GM12891 (cell line): ENCODE measurements around the gene RNF157.
"Not testable (repeated sequence)": the region's sequence is repeated elsewhere in the genome, so short reads cannot be mapped to it uniquely, and the experiment has no call there.

Experiments
- DNase-seq: peaks from one replicate; pipeline ENCODE4 v3.0.0; 2011; ENCODE audit warnings: low spot score; ENCODE audit not compliant: insufficient read length
- FAIRE-seq: peaks from 2 replicates; lab custom pipeline; 2011; peaks lifted over from hg19 to GRCh38; lab: Jason Lieb, UNC
- PAX5 ChIP-seq: IDR thresholded peaks from 2 replicates; pipeline ENCODE4 v1.6.1; 2011; ENCODE audit warnings: low read length, moderate library complexity, mild to moderate bottlenecking; ENCODE audit not compliant: insufficient read depth, severe bottlenecking
- POLR2A ChIP-seq: IDR thresholded peaks from 2 replicates; pipeline ENCODE4 v1.6.1; 2011; ENCODE audit warnings: low read depth, low read length, control low read depth
- POLR2AphosphoS5 ChIP-seq: IDR thresholded peaks from 2 replicates; pipeline ENCODE4 v1.6.1; 2011; ENCODE audit warnings: low read depth, low read length, control low read depth
- POU2F2 ChIP-seq: IDR thresholded peaks from 2 replicates; pipeline ENCODE4 v1.6.1; 2011; ENCODE audit warnings: low read depth, mild to moderate bottlenecking, control low read depth, low read length, moderate library complexity
- SPI1 ChIP-seq: IDR thresholded peaks from 2 replicates; pipeline ENCODE4 v1.6.1; 2011; ENCODE audit warnings: low read depth, low read length, control low read depth
- TAF1 ChIP-seq: IDR thresholded peaks from 2 replicates; pipeline ENCODE4 v1.6.1; 2011; ENCODE audit warnings: low read depth, low read length, control low read depth

RNF157 gene

DNA sequence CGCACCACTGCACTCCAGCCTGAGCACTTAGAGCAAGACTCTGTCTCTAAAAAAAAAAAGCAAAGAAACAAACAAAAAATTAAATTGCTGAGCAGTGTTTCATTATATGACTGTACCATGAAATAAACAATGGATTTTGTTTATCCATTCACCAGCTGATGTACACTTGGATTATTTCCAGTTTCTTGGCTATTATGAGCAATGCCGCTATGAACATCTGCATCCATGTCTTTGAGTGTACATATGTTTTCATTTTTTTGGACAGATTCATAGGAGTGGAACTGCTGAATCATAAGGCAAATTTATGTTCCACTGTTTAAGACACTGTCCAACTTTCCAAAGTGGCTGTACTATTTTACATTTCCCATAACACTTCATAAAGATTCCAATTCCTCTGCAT lies 8.0 kb downstream of the RNF157 start:
- DNase-seq (no peak), FAIRE-seq (no peak)
- no peak for TF ChIP-seq PAX5
- no peak for TF ChIP-seq POLR2A
- no peak for TF ChIP-seq POLR2AphosphoS5
- no peak for TF ChIP-seq TAF1
- TF ChIP-seq POU2F2: no peak

DNA sequence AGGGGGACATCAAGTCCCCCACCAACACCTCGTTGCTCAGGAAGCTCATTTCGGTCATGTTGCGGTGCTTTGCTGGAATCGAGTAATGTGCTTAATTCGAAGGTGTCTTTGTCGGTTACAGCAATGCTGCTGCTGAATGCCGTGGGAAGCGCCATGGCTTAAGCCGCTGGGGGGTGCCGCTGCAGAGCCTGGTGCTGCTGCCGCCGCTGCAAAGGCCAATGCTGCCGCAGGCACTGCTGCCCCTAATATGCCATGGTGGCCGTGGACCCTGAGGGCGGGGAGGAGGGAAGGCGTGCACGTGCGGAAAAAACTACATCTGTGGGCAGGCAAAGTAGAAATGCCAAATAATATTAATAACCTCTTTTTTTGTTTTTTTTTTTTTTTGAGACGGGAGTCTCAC lies 13.5 kb downstream of the RNF157 start:
- not testable (repeated sequence) for FAIRE-seq

GRCh38 chr17:76225373-76226086 lies 14.8 kb downstream of the RNF157 start:
- not testable (repeated sequence) for DNase-seq, FAIRE-seq

More for the DNA sequence above, 13.5 kb downstream of the RNF157 start:
- DNase-seq: not testable (repeated sequence)

- FAIRE-seq: no peak
- no peak for TF ChIP-seq PAX5
- TF ChIP-seq POU2F2: no peak
- TF ChIP-seq TAF1: no peak
- no peak for TF ChIP-seq POLR2AphosphoS5
- TF ChIP-seq POLR2A: no peak
- TF ChIP-seq SPI1: no peak
Measured at GRCh38 chr17:76223802-76224201, 16.5 kb downstream of the RNF157 start.

DNA sequence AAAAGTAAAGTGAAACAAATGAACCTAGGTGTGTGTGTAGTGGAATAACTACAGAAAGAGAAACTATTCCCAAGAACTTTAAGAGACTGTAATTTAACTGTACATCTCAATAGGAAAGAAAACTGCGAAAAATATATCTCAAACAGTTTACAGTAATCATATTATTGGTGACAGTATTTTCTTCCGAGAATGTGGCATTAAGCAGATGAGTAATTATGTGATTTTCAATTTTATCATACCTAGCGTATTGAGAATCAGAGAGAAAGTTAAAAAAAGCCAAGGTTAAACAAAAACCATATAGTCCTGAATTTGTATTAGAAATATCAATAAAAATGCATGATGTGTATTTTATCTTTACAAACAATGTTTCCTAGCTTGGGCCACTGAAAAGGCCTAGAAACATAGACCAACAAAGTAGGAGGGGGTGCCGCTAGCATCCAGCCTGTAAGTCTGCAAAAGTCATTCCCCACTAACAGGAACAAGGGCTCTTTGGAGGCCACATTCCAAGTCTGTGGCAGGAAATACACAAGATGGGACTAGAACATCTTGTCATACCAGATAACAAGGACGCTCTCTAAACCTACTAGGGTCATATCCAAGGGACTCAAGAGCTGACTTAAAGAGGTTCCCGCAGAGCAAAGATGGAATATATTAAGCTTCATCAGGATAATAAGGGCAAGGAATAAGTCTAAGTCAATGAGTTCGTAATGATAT lies 20.5 kb downstream of the RNF157 start:
- no peak for TF ChIP-seq PAX5
- FAIRE-seq (no peak), DNase-seq (no peak)

More at GRCh38 chr17:76223802-76224201, 16.5 kb downstream of the RNF157 start:
- no peak for DNase-seq

- no peak for TF ChIP-seq POU2F2
- no peak for TF ChIP-seq PAX5
- TF ChIP-seq TAF1: no peak
- no peak for TF ChIP-seq SPI1
- TF ChIP-seq POLR2A: no peak
- no peak for TF ChIP-seq POLR2AphosphoS5
- FAIRE-seq (no peak), DNase-seq (no peak)
Measured at GRCh38 chr17:76217081-76217480, 23.2 kb downstream of the RNF157 start.

DNA sequence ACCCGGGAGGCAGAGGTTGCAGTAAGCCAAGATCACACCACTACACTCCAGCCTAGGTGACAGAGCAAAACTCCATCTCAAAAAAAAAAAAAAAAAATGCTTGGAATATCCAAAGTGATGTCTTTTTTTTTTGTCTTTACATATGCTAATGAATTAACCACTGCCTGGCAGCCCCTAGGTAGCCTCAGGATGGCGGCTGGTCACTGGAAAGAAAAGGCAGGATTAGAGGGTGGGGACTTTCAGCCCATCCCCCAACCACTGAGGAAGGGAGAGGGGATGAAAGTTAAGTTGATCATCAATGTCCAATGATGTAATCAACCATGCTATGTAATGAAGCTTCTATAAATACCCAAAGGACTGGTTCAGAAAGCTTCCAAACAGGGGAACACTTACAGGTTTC lies 26.8 kb downstream of the RNF157 start:
- no peak for FAIRE-seq

GRCh38 chr17:76208120-76208519 lies 32.2 kb downstream of the RNF157 start:
- no peak for DNase-seq
- peak; percentile 78 for FAIRE-seq
- TF ChIP-seq TAF1: no peak
- 0 out of 2 replicates have a peak, but pooled peaks have one; percentile 2 for TF ChIP-seq SPI1

More for the DNA sequence above, 26.8 kb downstream of the RNF157 start:
- TF ChIP-seq POU2F2 (no peak), POLR2A (no peak), POLR2AphosphoS5 (no peak), SPI1 (no peak), PAX5 (no peak), TAF1 (no peak)
- no peak for DNase-seq

GRCh38 chr17:76207275-76208059 lies 32.8 kb downstream of the RNF157 start:
- DNase-seq (no peak), FAIRE-seq (peak; percentile 13)
- TF ChIP-seq POLR2AphosphoS5 (no peak), PAX5 (no peak), TAF1 (no peak), POLR2A (no peak), SPI1 (no peak), POU2F2 (no peak)

DNA sequence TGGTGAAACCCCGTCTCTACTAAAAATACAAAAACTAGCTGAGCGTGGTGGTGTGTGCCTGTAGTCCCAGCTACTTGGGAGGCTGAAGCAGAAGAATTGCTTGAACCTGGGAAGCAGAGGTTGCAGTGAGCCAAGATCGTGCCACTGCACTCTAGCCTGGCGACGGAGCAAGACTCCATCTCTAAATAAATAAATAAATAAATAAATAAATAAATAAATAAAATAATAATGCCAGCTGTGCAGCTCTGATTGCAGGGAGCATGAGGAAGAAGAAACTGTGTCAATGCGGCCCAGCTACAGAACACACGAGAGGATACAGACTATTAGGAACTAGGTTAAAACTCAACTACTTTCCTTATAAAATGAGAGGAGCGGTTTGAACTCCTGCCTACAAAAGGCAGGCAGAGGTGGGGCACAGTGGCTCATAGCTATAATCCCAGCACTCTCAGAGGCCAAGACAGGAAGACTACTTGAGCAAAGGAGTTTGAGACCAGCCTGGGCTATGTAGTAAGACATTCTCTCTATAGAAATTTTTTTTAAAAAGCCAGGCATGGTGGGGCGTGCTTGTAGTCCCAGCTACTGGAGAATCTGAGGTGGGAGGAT lies 34.6 kb downstream of the RNF157 start:
- DNase-seq, FAIRE-seq: not testable (repeated sequence)
